ENCODE results near the gene ESRRA. TPM values are rescaled to one million over a fixed set of nuclear protein-coding genes. Genes with fewer than 3 reads are reported as not detected.

ESRRA gene
- total RNA-seq, 4 donors from 2014 or later = 49.2 to 108 (median 79.3) TPM

DNA sequence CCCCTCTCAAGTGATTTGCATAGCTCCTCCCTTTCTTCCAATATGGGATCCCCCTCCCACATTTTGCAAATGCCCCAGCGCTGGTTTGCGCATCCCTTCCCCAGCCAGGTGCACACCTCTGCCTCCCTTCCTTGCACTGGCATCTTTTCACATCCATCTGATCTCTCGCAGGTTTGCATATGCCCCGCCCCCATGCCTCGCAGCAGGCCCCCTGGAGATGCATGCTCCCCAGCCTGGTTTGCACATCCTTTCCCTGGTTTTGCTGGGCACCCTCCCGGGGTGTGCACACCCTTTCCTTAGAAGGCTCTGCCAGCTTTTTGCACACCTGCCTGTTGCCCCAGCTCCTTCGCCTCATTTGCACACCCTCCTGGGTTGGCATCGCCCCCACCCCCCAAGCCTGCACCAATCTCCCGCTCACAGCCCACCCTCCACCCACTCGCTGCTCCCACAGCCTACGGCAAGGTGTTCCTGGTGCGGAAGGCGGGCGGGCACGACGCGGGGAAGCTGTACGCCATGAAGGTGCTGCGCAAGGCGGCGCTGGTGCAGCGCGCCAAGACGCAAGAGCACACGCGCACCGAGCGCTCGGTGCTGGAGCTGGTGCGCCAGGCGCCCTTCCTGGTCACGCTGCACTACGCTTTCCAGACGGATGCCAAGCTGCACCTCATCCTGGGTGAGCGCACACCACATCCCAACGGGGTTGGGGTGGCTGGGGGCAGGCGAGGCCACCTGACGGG lies 54.6 kb downstream of the ESRRA start:
- TF ChIP-seq POLR2A (IDR thresholded peaks at IDR 0.05) (no peak), CTCF (IDR thresholded peaks at IDR 0.05) (no peak)
- intact Hi-C loops (cut with DNase I; ENCODE audit: low total_unique reads) = no loop called here
- peak overlapping the region; percentile 65 for H3K4me3 ChIP-seq (ENCODE audit: low read depth, poor library complexity, severe bottlenecking)
- no peak for DNase-seq (ENCODE audit: low spot score in 2 of 2)
- WGBS, 2 donors = 50 to 60% methylated on average over 26 to 31 of the region's 38 CpGs

DNA sequence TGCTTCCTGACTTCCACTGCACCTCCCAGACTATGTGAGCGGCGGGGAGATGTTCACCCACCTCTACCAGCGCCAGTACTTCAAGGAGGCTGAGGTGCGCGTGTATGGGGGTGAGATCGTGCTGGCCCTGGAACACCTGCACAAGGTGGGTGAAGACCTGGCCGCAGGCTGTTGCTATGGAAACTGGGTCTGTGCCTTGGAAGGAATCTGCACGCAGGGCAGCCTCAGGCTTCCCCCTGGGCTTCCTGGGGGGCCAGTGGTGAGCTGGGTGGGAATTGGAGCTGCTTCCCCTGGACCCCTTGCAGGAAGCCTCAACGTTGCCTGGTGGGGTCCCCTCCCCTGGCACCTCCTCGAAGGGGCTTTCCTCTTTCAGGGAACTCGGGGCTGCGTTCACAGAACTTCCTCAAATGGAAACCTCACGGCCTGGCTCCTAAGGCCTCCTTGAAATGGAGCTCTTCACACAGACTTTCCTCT lies 55.2 kb downstream of the ESRRA start:
- no peak for TF ChIP-seq POLR2A (IDR thresholded peaks at IDR 0.05)
- TF ChIP-seq CTCF (IDR thresholded peaks at IDR 0.05) = no peak
- no peak overlapping the region for H3K4me3 ChIP-seq (ENCODE audit: low read depth, poor library complexity, severe bottlenecking)
- 63 to 65% methylated on average over 13 of the region's 13 CpGs for WGBS, 2 donors

GRCh38 chr11:64361659-64362058 lies 56.3 kb downstream of the ESRRA start:
- no peak for DNase-seq (ENCODE audit: low spot score in 2 of 2)
- TF ChIP-seq CTCF (IDR thresholded peaks at IDR 0.05) (no peak), POLR2A (IDR thresholded peaks at IDR 0.05) (no peak)
- WGBS, 2 donors = 91 to 95% methylated on average over 18 of the region's 18 CpGs
- intact Hi-C loops (cut with DNase I; ENCODE audit: low total_unique reads) = no loop called here
- H3K4me3 ChIP-seq (ENCODE audit: low read depth, poor library complexity, severe bottlenecking) = no peak overlapping the region

More for the DNA sequence above, 55.2 kb downstream of the ESRRA start:
- no peak for DNase-seq (ENCODE audit: low spot score in 2 of 2)
- intact Hi-C loops (cut with DNase I; ENCODE audit: low total_unique reads) = no loop called here

- H3K4me3 ChIP-seq (ENCODE audit: low read depth, poor library complexity, severe bottlenecking) = no peak overlapping the region
- no peak for DNase-seq (ENCODE audit: low spot score in 2 of 2)
- WGBS, 2 donors = 93 to 96% methylated on average over 10 of the region's 10 CpGs
- TF ChIP-seq POLR2A (IDR thresholded peaks at IDR 0.05) (no peak), CTCF (IDR thresholded peaks at IDR 0.05) (no peak)
- intact Hi-C loops (cut with DNase I; ENCODE audit: low total_unique reads) = no loop called here
Observed at GRCh38 chr11:64362339-64362738, 57.0 kb downstream of the ESRRA start.

GRCh38 chr11:64364435-64364834 lies 59.1 kb downstream of the ESRRA start:
- WGBS, 2 donors = 94% methylated on average over 6 of the region's 6 CpGs
- no peak for DNase-seq (ENCODE audit: low spot score in 2 of 2)
- H3K4me3 ChIP-seq (ENCODE audit: low read depth, poor library complexity, severe bottlenecking) = no peak overlapping the region
- intact Hi-C loops (cut with DNase I; ENCODE audit: low total_unique reads) = no loop called here
- no peak for TF ChIP-seq POLR2A (IDR thresholded peaks at IDR 0.05)
- TF ChIP-seq CTCF (IDR thresholded peaks at IDR 0.05) = no peak

GRCh38 chr11:64364911-64365310 lies 59.6 kb downstream of the ESRRA start:
- no peak for TF ChIP-seq CTCF (IDR thresholded peaks at IDR 0.05)
- no peak for TF ChIP-seq POLR2A (IDR thresholded peaks at IDR 0.05)
- DNase-seq (ENCODE audit: low spot score in 2 of 2) = no peak
- intact Hi-C loops (cut with DNase I; ENCODE audit: low total_unique reads) = no loop called here
- H3K4me3 ChIP-seq (ENCODE audit: low read depth, poor library complexity, severe bottlenecking) = no peak overlapping the region
- WGBS, 2 donors = 93 to 95% methylated on average over 4 of the region's 4 CpGs
